ENCODE measurements around the gene DENND4B. TPM values are rescaled to one million over a fixed set of nuclear protein-coding genes. Genes with fewer than 3 reads are reported as not detected.

The DENND4B gene
- total and polyA plus RNA-seq, 10 of the 15 experiments (the other 5 are each of a cell fraction or from before 2014, with no cell fraction given), result 12.0 to 74.8 (median 22.7) TPM

- peak; percentile 1; the same call in 1 of the 2 replicates for TF ChIP-seq BACH1 (IDR thresholded peaks at IDR 0.05; ENCODE audit: borderline replicate concordance)
Measured at GRCh38 chr1:153977250-153978240, 31.0 kb upstream of the DENND4B start, which contains the start of gene JTB (continued).

GRCh38 chr1:153976819-153977249, 30.3 kb upstream of the DENND4B start:
- no peak for FAIRE-seq
- intact Hi-C loops (cut with micrococcal nuclease; ENCODE audit: unreplicated experiment), result no loop called here

More at GRCh38 chr1:153976819-153977249, 30.3 kb upstream of the DENND4B start:
- Histone ChIP-seq H3K4me3 (peak overlapping the region; percentile 87), H3K27ac (ENCODE audit: control insufficient read depth, insufficient read depth) (peak overlapping the region; percentile 86), H3K79me2 (ENCODE audit: control insufficient read depth, insufficient read depth, low read length) (peaks cover 22% of the 10 kb centered on the region), H3K36me3 (ENCODE audit: control insufficient read depth in 2 of 2, insufficient read depth in 2 of 2, low read length in 1 of 2) (peaks cover 8 to 16% of the 10 kb centered on the region in 2 experiments), H3K27me3 (replicated peaks in 1 of 2; ENCODE audit: control insufficient read depth in 2 of 2, insufficient read depth in 2 of 2, low read length in 1 of 2) (no peaks in the 10 kb centered on the region), H4K20me1 (ENCODE audit: control insufficient read depth, insufficient read depth) (no peaks in the 10 kb centered on the region), H2AFZ (ENCODE audit: control insufficient read depth, low read depth, low read length) (peak overlapping the region; percentile 44), H3K9ac (ENCODE audit: control insufficient read depth, insufficient read depth, low read length) (peak overlapping the region; percentile 88), H3K9me3 (replicated peaks; ENCODE audit: control insufficient read depth, insufficient read depth, low read length) (no peaks in the 10 kb centered on the region), H3K4me2 (ENCODE audit: control insufficient read depth, insufficient read depth) (peak overlapping the region; percentile 91), H3K4me1 (ENCODE audit: control insufficient read depth, insufficient read depth, low read length) (peaks cover 8% of the 10 kb centered on the region)
- no peak for TF ChIP-seq SPI1 (IDR thresholded peaks at IDR 0.05; ENCODE audit: borderline replicate concordance, insufficient read depth, low read depth, low read length)
- TF ChIP-seq MXI1 (IDR thresholded peaks at IDR 0.05; ENCODE audit: low read depth, low read length), result peak; percentile 27; the same call in 1 of the 2 replicates
- RAD21 ChIA-PET (ENCODE audit: unreplicated experiment), result interaction anchor here (1.0 to 4.0 kb wide), 10 partner anchors 10 to 343 kb away, joined by 3 to 42 read pairs (median 5); partner anchors contain the start of genes CHTOP, CREB3L4, DENND4B and GATAD2B
- POLR2A ChIA-PET, result interaction anchor here (0.7 to 5.3 kb wide), 11 partner anchors 10 to 181 kb away, joined by 3 to 132 read pairs (median 11); partner anchors contain the start of genes CREB3L4, CRTC2, DENND4B and GATAD2B
- peak; percentile 20; the same call in 2 of the 3 replicates for ATAC-seq
- BruUV-seq (replicated peaks), result no TSS peak
- in situ Hi-C loops (cut with MboI), result no loop called here
- SMC1A ChIA-PET (ENCODE audit: uncharacterized antibody, unreplicated experiment), result interaction anchor here (0.9 to 5.0 kb wide), 9 partner anchors 10 to 187 kb away, joined by 3 to 82 read pairs (median 4); partner anchors contain the start of genes CREB3L4, DENND4B, RAB13 and RPS27
- DNase-seq (ENCODE audit: low read depth, low spot score), result no peak
- CTCF ChIA-PET, result interaction anchor here (1.0 to 6.6 kb wide), 10 partner anchors 10 to 466 kb away, joined by 3 to 62 read pairs (median 5); partner anchors contain the start of genes CREB3L4, RAB13, RPS27 and SLC39A1
- WGBS (ENCODE audit: insufficient coverage, insufficient replicate concordance, low lambda C conversion rate, missing lambda C conversion rate), result 0% methylated on average over 16 of the region's 16 CpGs

Measured in GM12878 (cell line).